BLaER1 treated with 17β-estradiol and CSF1 and Interleukin-3, amounts not matched to agents 10 nM and 100 nM (cell line): ENCODE data around the gene TRPC3.

Experiments used
- H3K27ac ChIP-seq, 11 experiments: shearing (Covaris generic); formaldehyde crosslinking; 2 replicates each; pipeline ENCODE4 v1.8.1; 2022
- H3K27me3 ChIP-seq, 11 experiments: shearing (Covaris generic); formaldehyde crosslinking; 2 replicates each; pipeline ENCODE4 v1.8.1; 2022
- H3K36me3 ChIP-seq, 11 experiments: shearing (Covaris generic); formaldehyde crosslinking; 2 replicates each; pipeline ENCODE4 v1.8.1; 2022
- H3K4me1 ChIP-seq, 10 experiments: shearing (Covaris generic); formaldehyde crosslinking; 2 replicates each; pipeline ENCODE4 v1.8.1; 2022
- H3K4me2 ChIP-seq, 11 experiments: shearing (Covaris generic); formaldehyde crosslinking; 2 replicates each; pipeline ENCODE4 v1.8.1; 2022
- H3K4me3 ChIP-seq, 10 experiments: shearing (Covaris generic); formaldehyde crosslinking; 2 replicates each; pipeline ENCODE4 v1.8.1; 2022
- H3K9ac ChIP-seq, 11 experiments: shearing (Covaris generic); formaldehyde crosslinking; 2 replicates each; pipeline ENCODE4 v1.8.1; 2022
- H3K9me3 ChIP-seq, 11 experiments: shearing (Covaris generic); formaldehyde crosslinking; replicated peaks in 1 of 11; 2 replicates each; pipeline ENCODE4 v1.8.1; 2022
- H4K20me1 ChIP-seq, 11 experiments: shearing (Covaris generic); formaldehyde crosslinking; 2 replicates each; pipeline ENCODE4 v1.8.1; 2022
- Cebpa-rat ChIP-seq, 11 experiments: shearing (Covaris generic); IDR thresholded peaks; 2 replicates each; pipeline ENCODE4 v1.8.1; 2022

Gene TRPC3

GRCh38 chr4:121900132-121900983 lies 51.5 kb downstream of the TRPC3 start:
- no peaks in the 10 kb centered on the region for H4K20me1 ChIP-seq

GRCh38 chr4:121898150-121898549 lies 53.7 kb downstream of the TRPC3 start:
- H3K4me3 ChIP-seq: no peak overlapping the region
- H3K36me3 ChIP-seq: no peaks in the 10 kb centered on the region
- H3K27ac ChIP-seq: no peak overlapping the region
- no peak overlapping the region for H3K4me2 ChIP-seq
- no peaks in the 10 kb centered on the region for H3K4me1 ChIP-seq
- H3K9me3 ChIP-seq: peaks cover 0 to 6% (median 0%) of the 10 kb centered on the region in 11 experiments; a peak in 5 of 22 replicates
- no peak for TF ChIP-seq Cebpa-rat (IDR thresholded peaks at IDR 0.05)
- no peaks in the 10 kb centered on the region for H4K20me1 ChIP-seq
- H3K27me3 ChIP-seq: no peaks in the 10 kb centered on the region
- H3K9ac ChIP-seq: no peak overlapping the region

More at GRCh38 chr4:121900132-121900983, 51.5 kb downstream of the TRPC3 start:
- no peaks in the 10 kb centered on the region for H3K27me3 ChIP-seq
- peaks cover 0 to 6% (median 0%) of the 10 kb centered on the region in 11 experiments; a peak in 5 of 22 replicates for H3K9me3 ChIP-seq
- H3K4me2 ChIP-seq: no peak overlapping the region
- no peak overlapping the region for H3K27ac ChIP-seq
- no peaks in the 10 kb centered on the region for H3K36me3 ChIP-seq
- TF ChIP-seq Cebpa-rat (IDR thresholded peaks at IDR 0.05): no peak
- no peaks in the 10 kb centered on the region for H3K4me1 ChIP-seq
- H3K4me3 ChIP-seq: no peak overlapping the region
- no peak overlapping the region for H3K9ac ChIP-seq

GRCh38 chr4:121888134-121888533 lies 63.7 kb downstream of the TRPC3 start:
- Histone ChIP-seq H3K27ac (no peak overlapping the region), H3K36me3 (no peaks in the 10 kb centered on the region), H3K4me2 (no peak overlapping the region), H4K20me1 (no peaks in the 10 kb centered on the region), H3K9me3 (peaks cover 0 to 10% (median 4%) of the 10 kb centered on the region in 11 experiments; a peak in 3 of 22 replicates), H3K4me1 (peaks cover 0 to 8% (median 2%) of the 10 kb centered on the region in 10 experiments; a peak in 5 of 20 replicates), H3K4me3 (no peak overlapping the region), H3K27me3 (no peaks in the 10 kb centered on the region), H3K9ac (no peak overlapping the region)
- no peak for TF ChIP-seq Cebpa-rat (IDR thresholded peaks at IDR 0.05)

GRCh38 chr4:121885115-121885514 lies 66.7 kb downstream of the TRPC3 start:
- Histone ChIP-seq H3K27ac (no peak overlapping the region), H3K4me3 (no peak overlapping the region), H3K36me3 (no peaks in the 10 kb centered on the region), H3K9ac (no peak overlapping the region), H3K4me2 (peak overlapping the region in 1 of 11 experiments; percentile 30; a peak in 1 of 22 replicates), H3K4me1 (peaks cover 0 to 13% (median 4%) of the 10 kb centered on the region in 10 experiments; a peak in 7 of 20 replicates), H3K27me3 (no peaks in the 10 kb centered on the region), H4K20me1 (no peaks in the 10 kb centered on the region), H3K9me3 (peaks cover 0 to 10% (median 0%) of the 10 kb centered on the region in 11 experiments; a peak in 3 of 22 replicates)
- no peak for TF ChIP-seq Cebpa-rat (IDR thresholded peaks at IDR 0.05)

- H4K20me1 ChIP-seq: no peaks in the 10 kb centered on the region
- 0 out of 22 replicates have a peak overlapping the region, but pooled peaks of 1 of the 11 experiments have one; percentile 4 for H3K4me2 ChIP-seq
- no peak overlapping the region for H3K4me3 ChIP-seq
- TF ChIP-seq Cebpa-rat (IDR thresholded peaks at IDR 0.05): no peak
- no peaks in the 10 kb centered on the region for H3K9me3 ChIP-seq
- no peaks in the 10 kb centered on the region for H3K27me3 ChIP-seq
- H3K27ac ChIP-seq: no peak overlapping the region
- no peak overlapping the region for H3K9ac ChIP-seq
- peaks cover 0 to 12% (median 3%) of the 10 kb centered on the region in 10 experiments; a peak in 7 of 20 replicates for H3K4me1 ChIP-seq
- no peaks in the 10 kb centered on the region for H3K36me3 ChIP-seq
These were observed 70.7 kb downstream of the TRPC3 start for GRCh38 chr4:121881158-121881557.

- TF ChIP-seq Cebpa-rat (IDR thresholded peaks at IDR 0.05): no peak
- Histone ChIP-seq H4K20me1 (no peaks in the 10 kb centered on the region), H3K4me2 (no peak overlapping the region), H3K36me3 (no peaks in the 10 kb centered on the region), H3K4me1 (peaks cover 0 to 6% (median 0%) of the 10 kb centered on the region in 10 experiments; a peak in 2 of 20 replicates), H3K27me3 (no peaks in the 10 kb centered on the region), H3K4me3 (no peak overlapping the region), H3K9me3 (no peaks in the 10 kb centered on the region), H3K27ac (no peak overlapping the region), H3K9ac (no peak overlapping the region)
These were observed 72.7 kb downstream of the TRPC3 start for GRCh38 chr4:121879135-121879534.

GRCh38 chr4:121877041-121877773 lies 74.7 kb downstream of the TRPC3 start:
- Histone ChIP-seq H3K36me3 (no peaks in the 10 kb centered on the region), H4K20me1 (no peaks in the 10 kb centered on the region), H3K9me3 (no peaks in the 10 kb centered on the region), H3K4me1 (peaks cover 0 to 6% (median 0%) of the 10 kb centered on the region in 10 experiments; a peak in 2 of 20 replicates), H3K4me3 (no peak overlapping the region), H3K4me2 (no peak overlapping the region), H3K9ac (no peak overlapping the region), H3K27me3 (no peaks in the 10 kb centered on the region), H3K27ac (no peak overlapping the region)
- no peak for TF ChIP-seq Cebpa-rat (IDR thresholded peaks at IDR 0.05)

- H3K27me3 ChIP-seq: no peaks in the 10 kb centered on the region
- no peak overlapping the region for H3K9ac ChIP-seq
- H4K20me1 ChIP-seq: no peaks in the 10 kb centered on the region
- no peak for TF ChIP-seq Cebpa-rat (IDR thresholded peaks at IDR 0.05)
- H3K27ac ChIP-seq: no peak overlapping the region
- H3K4me3 ChIP-seq: no peak overlapping the region
- H3K9me3 ChIP-seq: no peaks in the 10 kb centered on the region
- H3K36me3 ChIP-seq: no peaks in the 10 kb centered on the region
- H3K4me2 ChIP-seq: no peak overlapping the region
- peaks cover 0 to 3% (median 0%) of the 10 kb centered on the region in 10 experiments; a peak in 2 of 20 replicates for H3K4me1 ChIP-seq
These were observed 75.8 kb downstream of the TRPC3 start for GRCh38 chr4:121876070-121876469.

GRCh38 chr4:121875652-121876051 lies 76.2 kb downstream of the TRPC3 start:
- Histone ChIP-seq H3K36me3 (no peaks in the 10 kb centered on the region), H3K27ac (no peak overlapping the region), H3K9me3 (no peaks in the 10 kb centered on the region), H3K9ac (no peak overlapping the region), H3K4me1 (no peaks in the 10 kb centered on the region), H3K4me2 (no peak overlapping the region), H3K4me3 (no peak overlapping the region), H4K20me1 (no peaks in the 10 kb centered on the region), H3K27me3 (no peaks in the 10 kb centered on the region)
- TF ChIP-seq Cebpa-rat (IDR thresholded peaks at IDR 0.05): no peak
